T-helper 17 cell (primary cell): ENCODE data around the gene CIB4. TPM values are rescaled to one million over a fixed set of nuclear protein-coding genes. Genes with fewer than 3 reads are reported as not detected.

ENCODE experiments used
- ATAC-seq: fragments of 150-1000 bp; cut with Tn5 transposase; 2 replicates; pipeline ENCODE4 v1.10.0; 2021; ENCODE audit warnings: mild to moderate bottlenecking, moderate library complexity
- DNase-seq, 3 donors: peaks; one replicate each; pipeline versions ENCODE4 v3.0.0 to v3.0.0-alpha.2; 2020 to 2021
- H3K9me3 ChIP-seq: one replicate; pipeline ENCODE4 v1.7.0; 2013; ENCODE audit warnings: low read length, mild to moderate bottlenecking; ENCODE audit not compliant: control insufficient read depth, poor library complexity, severe bottlenecking
- H3K27ac Mint-ChIP-seq: one replicate; pipeline ENCODE4 v1.8.0; 2022; ENCODE audit warnings: mild to moderate bottlenecking, moderate library complexity, mixed read lengths
- H3K27me3 Mint-ChIP-seq: one replicate; pipeline ENCODE4 v1.8.0; 2022; ENCODE audit warnings: mixed read lengths
- H3K36me3 Mint-ChIP-seq: one replicate; pipeline ENCODE4 v1.8.0; 2022; ENCODE audit warnings: low read depth, mixed read lengths
- H3K4me1 Mint-ChIP-seq: one replicate; pipeline ENCODE4 v1.8.0; 2022; ENCODE audit warnings: mild to moderate bottlenecking, mixed read lengths
- H3K4me3 Mint-ChIP-seq: one replicate; pipeline ENCODE4 v1.8.0; 2022; ENCODE audit warnings: mild to moderate bottlenecking, moderate library complexity, mixed read lengths
- total RNA-seq, 4 donors: library from RNA in 2 of 4; stranded (reverse) in 2 of 4; gene quantifications; one replicate each; pipeline ENCODE4 v1.2.3 and lab custom pipeline; 2022 to 2026

Gene CIB4
- total RNA-seq, 2 donors from 2014 or later, result not detected

DNA sequence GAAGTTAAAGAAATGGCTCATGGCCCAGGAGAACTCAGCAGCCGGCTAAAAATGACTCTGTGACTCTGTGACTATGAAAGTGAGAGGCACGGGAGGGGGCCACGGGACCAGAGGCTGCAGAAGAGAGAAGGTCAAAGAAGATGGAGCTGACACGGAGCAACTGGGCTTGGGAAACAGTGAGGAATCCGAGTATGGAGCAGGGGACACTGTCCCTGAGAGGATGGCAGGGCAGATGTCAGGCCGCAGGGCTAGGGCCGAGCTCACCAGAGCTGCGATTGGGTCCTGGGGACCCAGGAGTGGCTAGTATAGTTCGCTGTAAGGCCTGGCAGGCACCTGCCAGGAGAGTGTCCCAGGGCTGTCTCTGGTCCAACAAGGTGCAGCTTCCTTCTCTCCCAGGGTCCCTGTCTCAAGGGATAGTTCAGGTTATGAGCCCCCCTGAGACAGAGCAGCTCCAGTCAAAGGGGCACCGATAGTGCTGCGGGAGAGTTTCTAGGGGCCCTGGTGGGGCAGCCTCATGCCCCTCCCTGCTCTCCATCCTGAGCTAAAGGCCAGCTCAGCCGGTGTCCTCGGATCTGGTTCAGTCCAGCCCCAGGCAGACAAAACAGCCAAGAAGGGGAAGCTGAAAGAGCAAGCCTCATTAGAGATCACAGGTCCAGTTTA, 42.7 kb downstream of the CIB4 start:
- no peaks in the 10 kb centered on the region for H3K9me3 ChIP-seq
- Mint-ChIP-seq H3K4me3 (no peak overlapping the region), H3K27me3 (peaks cover 52% of the 10 kb centered on the region), H3K27ac (no peak overlapping the region), H3K4me1 (no peaks in the 10 kb centered on the region), H3K36me3 (peaks cover 5% of the 10 kb centered on the region)
- ATAC-seq (no peak), DNase-seq (no peak)

DNA sequence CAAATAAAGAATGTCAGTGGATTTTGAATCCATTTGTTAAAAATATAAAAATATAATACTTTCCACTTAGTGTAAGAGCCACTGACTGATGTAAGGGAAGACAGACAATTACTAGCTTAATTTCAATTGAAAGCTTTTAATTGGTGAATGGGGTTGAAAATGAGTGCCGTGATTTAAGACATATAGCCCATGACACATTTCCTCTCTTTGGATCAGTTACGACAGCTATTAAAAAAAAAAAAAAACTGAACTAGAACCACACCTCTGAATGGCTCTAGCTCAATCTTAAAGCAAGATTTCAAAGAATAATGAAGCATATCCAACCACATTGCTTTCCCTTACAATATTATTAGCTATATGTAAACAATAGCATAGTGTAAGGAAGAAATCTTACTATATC, 44.0 kb downstream of the CIB4 start:
- DNase-seq, result no peak
- no peak overlapping the region for H3K4me3 Mint-ChIP-seq
- H3K4me1 Mint-ChIP-seq, result no peaks in the 10 kb centered on the region
- no peak for ATAC-seq
- H3K27ac Mint-ChIP-seq, result no peak overlapping the region
- peaks cover 49% of the 10 kb centered on the region for H3K27me3 Mint-ChIP-seq
- no peaks in the 10 kb centered on the region for H3K9me3 ChIP-seq
- peaks cover 5% of the 10 kb centered on the region for H3K36me3 Mint-ChIP-seq

GRCh38 chr2:26595146-26595545, 46.0 kb downstream of the CIB4 start:
- H3K27me3 Mint-ChIP-seq, result peaks cover 54% of the 10 kb centered on the region

DNA sequence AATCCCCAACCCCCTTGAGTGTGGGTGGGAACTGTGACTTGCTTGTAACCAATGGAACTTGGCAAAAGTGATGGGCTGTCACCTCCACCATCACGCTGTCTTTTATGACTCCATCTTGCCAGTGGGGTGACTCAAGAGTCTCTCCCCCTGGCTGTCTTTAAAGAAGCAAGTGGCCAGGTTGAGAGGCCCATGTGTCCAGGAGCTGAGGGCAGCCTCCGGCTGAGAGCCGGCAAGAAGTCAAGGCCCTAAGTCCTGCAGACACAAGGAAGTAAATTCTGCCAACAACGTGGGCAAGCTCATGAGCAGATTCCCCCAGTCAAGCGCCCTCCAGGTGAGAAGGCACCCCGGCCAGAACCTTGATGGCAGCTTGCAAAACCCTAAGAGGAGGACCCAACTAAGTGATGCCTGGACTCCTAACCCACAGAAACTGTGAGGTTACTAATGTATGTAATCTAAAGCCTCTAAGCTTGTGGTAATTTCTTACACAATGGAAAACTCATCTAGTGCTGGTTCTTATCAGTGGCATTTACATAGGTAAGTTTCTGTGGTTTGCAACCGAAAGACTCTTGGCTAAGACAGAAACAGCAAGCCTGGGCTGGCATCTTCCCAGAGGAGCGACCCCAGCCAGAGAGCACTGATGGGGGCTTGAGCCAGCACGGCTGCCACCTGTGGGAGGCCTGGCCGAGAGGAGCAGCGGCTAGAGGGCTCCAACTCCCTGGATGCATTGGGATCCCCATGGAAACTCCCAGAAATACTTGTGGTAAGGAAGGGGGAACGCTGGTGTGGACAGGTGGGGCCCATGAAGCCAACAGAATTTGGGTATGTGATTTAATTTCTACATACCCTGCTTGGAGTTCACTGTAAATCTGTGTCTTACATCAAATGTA, 49.3 kb downstream of the CIB4 start:
- no peak for DNase-seq
- no peaks in the 10 kb centered on the region for H3K9me3 ChIP-seq
- Mint-ChIP-seq H3K36me3 (peaks cover 7% of the 10 kb centered on the region), H3K4me3 (no peak overlapping the region), H3K27ac (no peak overlapping the region), H3K4me1 (peaks cover 6% of the 10 kb centered on the region), H3K27me3 (peaks cover 51% of the 10 kb centered on the region)
- no peak for ATAC-seq

More at GRCh38 chr2:26595146-26595545, 46.0 kb downstream of the CIB4 start:
- H3K36me3 Mint-ChIP-seq, result peaks cover 7% of the 10 kb centered on the region
- no peak overlapping the region for H3K4me3 Mint-ChIP-seq
- ATAC-seq (no peak), DNase-seq (no peak)
- H3K4me1 Mint-ChIP-seq, result peaks cover 4% of the 10 kb centered on the region
- no peaks in the 10 kb centered on the region for H3K9me3 ChIP-seq
- H3K27ac Mint-ChIP-seq, result no peak overlapping the region

DNA sequence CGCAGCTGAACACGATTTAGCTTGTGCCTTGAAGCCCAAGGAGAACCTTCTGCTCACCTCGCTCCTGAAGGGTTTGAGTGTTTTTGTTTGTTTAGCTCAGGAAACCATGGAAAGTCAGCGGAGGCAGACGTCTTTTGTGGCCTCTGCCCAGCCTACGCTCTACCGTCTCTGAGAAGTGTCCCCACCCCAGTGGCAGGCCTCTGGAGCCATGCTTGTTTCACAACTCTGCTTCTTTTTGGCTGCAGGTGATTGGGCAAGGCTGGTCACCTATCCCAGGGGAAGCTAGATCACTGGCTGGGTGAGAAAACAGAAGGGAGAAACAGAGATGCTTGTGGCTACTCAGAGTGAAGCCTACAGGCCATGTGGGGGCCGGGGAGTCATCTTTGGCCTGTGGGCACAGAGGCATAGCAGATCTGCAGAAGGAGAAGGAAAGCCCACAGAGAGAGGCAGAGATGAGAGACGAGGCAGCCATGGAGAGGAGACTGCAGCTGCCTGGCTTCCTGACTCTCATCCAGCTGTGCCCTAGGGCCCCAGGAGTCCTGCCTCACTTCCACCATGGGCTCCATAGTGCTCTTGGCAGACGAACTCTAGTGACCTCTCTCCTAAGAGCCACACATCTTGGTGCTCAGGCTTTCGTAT, 50.1 kb downstream of the CIB4 start:
- Mint-ChIP-seq H3K27ac (no peak overlapping the region), H3K27me3 (peaks cover 56% of the 10 kb centered on the region), H3K4me1 (peaks cover 6% of the 10 kb centered on the region), H3K36me3 (peaks cover 7% of the 10 kb centered on the region), H3K4me3 (no peak overlapping the region)
- ATAC-seq (no peak), DNase-seq (no peak)
- no peaks in the 10 kb centered on the region for H3K9me3 ChIP-seq

- no peak overlapping the region for H3K27ac Mint-ChIP-seq
- no peak for ATAC-seq
- H3K36me3 Mint-ChIP-seq, result peaks cover 9% of the 10 kb centered on the region
- H3K27me3 Mint-ChIP-seq, result peaks cover 56% of the 10 kb centered on the region
- no peaks in the 10 kb centered on the region for H3K9me3 ChIP-seq
- DNase-seq, result no peak
- H3K4me3 Mint-ChIP-seq, result no peak overlapping the region
- peaks cover 6% of the 10 kb centered on the region for H3K4me1 Mint-ChIP-seq
Observed at GRCh38 chr2:26590508-26590907, 50.7 kb downstream of the CIB4 start.

- peaks cover 48% of the 10 kb centered on the region for H3K27me3 Mint-ChIP-seq
- DNase-seq (no peak), ATAC-seq (no peak)
- H3K27ac Mint-ChIP-seq, result no peak overlapping the region
- H3K36me3 Mint-ChIP-seq, result peaks cover 4% of the 10 kb centered on the region
- H3K4me3 Mint-ChIP-seq, result no peak overlapping the region
- H3K4me1 Mint-ChIP-seq, result peaks cover 6% of the 10 kb centered on the region
- H3K9me3 ChIP-seq, result no peaks in the 10 kb centered on the region
Observed at GRCh38 chr2:26588576-26588975, 52.6 kb downstream of the CIB4 start.

- H3K9me3 ChIP-seq, result no peaks in the 10 kb centered on the region
- Mint-ChIP-seq H3K27me3 (peaks cover 47% of the 10 kb centered on the region), H3K27ac (no peak overlapping the region), H3K4me3 (no peak overlapping the region), H3K4me1 (peaks cover 6% of the 10 kb centered on the region), H3K36me3 (peaks cover 4% of the 10 kb centered on the region)
- no peak for DNase-seq
- ATAC-seq, result no peak
Observed at GRCh38 chr2:26587994-26588393, 53.2 kb downstream of the CIB4 start.

DNA sequence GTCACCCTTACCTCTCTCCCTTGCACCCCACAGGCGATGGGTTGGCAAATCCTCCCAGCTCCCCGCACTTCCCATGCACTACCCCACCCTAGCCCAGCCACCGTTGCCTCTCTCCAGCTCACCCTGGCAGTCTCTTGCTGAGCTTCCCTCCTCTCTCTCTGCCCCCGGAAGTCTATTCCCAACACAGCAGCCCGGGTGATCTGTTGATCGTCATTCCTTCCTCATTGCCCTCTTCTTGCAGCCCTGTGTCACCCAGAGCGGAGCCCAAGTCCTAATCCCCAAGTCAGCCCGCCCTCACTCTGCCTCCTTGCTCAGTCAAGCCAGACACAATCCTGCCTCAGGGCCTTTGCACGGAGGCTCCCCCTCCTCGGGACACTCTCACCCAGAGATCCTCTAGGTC, 55.2 kb downstream of the CIB4 start:
- H3K4me1 Mint-ChIP-seq, result peaks cover 6% of the 10 kb centered on the region
- H3K36me3 Mint-ChIP-seq, result peaks cover 4% of the 10 kb centered on the region
- H3K27me3 Mint-ChIP-seq, result peaks cover 47% of the 10 kb centered on the region
- no peak overlapping the region for H3K4me3 Mint-ChIP-seq
- DNase-seq (no peak), ATAC-seq (no peak)
- no peaks in the 10 kb centered on the region for H3K9me3 ChIP-seq
- H3K27ac Mint-ChIP-seq, result no peak overlapping the region

- peaks cover 3% of the 10 kb centered on the region for H3K4me1 Mint-ChIP-seq
- peaks cover 2% of the 10 kb centered on the region for H3K36me3 Mint-ChIP-seq
- no peak overlapping the region for H3K4me3 Mint-ChIP-seq
- DNase-seq (no peak), ATAC-seq (no peak)
- no peak overlapping the region for H3K27ac Mint-ChIP-seq
- H3K27me3 Mint-ChIP-seq, result peaks cover 43% of the 10 kb centered on the region
- no peaks in the 10 kb centered on the region for H3K9me3 ChIP-seq
Observed at GRCh38 chr2:26585100-26585499, 56.1 kb downstream of the CIB4 start.

- Mint-ChIP-seq H3K4me1 (peaks cover 4% of the 10 kb centered on the region), H3K4me3 (no peak overlapping the region), H3K27me3 (peaks cover 47% of the 10 kb centered on the region), H3K27ac (no peak overlapping the region), H3K36me3 (peaks cover 2% of the 10 kb centered on the region)
- DNase-seq, result no peak
- ATAC-seq, result no peak
- no peaks in the 10 kb centered on the region for H3K9me3 ChIP-seq
Observed at GRCh38 chr2:26584656-26585055, 56.5 kb downstream of the CIB4 start.

GRCh38 chr2:26584191-26584590, 57.0 kb downstream of the CIB4 start:
- ATAC-seq, result no peak
- Mint-ChIP-seq H3K4me1 (peaks cover 3% of the 10 kb centered on the region), H3K27me3 (peaks cover 48% of the 10 kb centered on the region), H3K27ac (no peak overlapping the region), H3K4me3 (no peak overlapping the region), H3K36me3 (peaks cover 2% of the 10 kb centered on the region)
- DNase-seq, result no peak
- no peaks in the 10 kb centered on the region for H3K9me3 ChIP-seq

GRCh38 chr2:26583381-26583911, 57.7 kb downstream of the CIB4 start:
- no peaks in the 10 kb centered on the region for H3K9me3 ChIP-seq
- H3K4me1 Mint-ChIP-seq, result peaks cover 2% of the 10 kb centered on the region
- ATAC-seq (no peak), DNase-seq (no peak)
- H3K36me3 Mint-ChIP-seq, result peaks cover 2% of the 10 kb centered on the region
- H3K4me3 Mint-ChIP-seq, result no peak overlapping the region
- no peak overlapping the region for H3K27ac Mint-ChIP-seq
- peaks cover 53% of the 10 kb centered on the region for H3K27me3 Mint-ChIP-seq
